NCI-H526 treated with DMSO at 0.1 percent for 48 hours (cell line): ENCODE results near the gene ZNF626.
"Not testable (repeated sequence)": the region's sequence is repeated elsewhere in the genome, so short reads cannot be mapped to it uniquely, and the experiment has no call there.

Source experiments
- DNase-seq: peaks from one replicate; lab custom pipeline; 2025; lab: John Stamatoyannopoulos, UW

ZNF626 gene

GRCh38 chr19:20661150-20661819, at the start of gene ZNF626:
ZNF626 (minus strand) TSS chr19:20661571; CDS start chr19:20661446, 125 bp downstream.
- no peak for DNase-seq

DNA sequence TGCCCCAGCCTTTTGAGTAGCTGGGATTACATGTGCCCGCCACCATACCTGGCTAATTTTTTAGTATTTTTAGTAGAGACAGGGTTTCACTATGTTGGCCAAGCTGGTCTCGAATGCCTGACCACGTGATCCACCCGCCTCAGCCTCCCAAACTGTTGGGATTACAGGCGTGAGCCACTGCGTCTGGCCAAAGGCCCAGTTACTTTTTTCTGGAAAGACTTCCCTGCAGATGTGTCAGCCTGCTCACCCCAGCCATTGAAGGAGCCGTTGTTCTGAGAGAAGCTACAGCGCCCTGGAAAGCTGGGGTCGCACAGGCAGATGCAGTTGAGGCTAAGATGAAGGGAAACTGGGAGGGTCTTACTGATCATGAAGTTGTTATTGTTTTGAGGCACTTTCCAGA, 7.9 kb upstream of the ZNF626 start:
- DNase-seq, result no peak

DNA sequence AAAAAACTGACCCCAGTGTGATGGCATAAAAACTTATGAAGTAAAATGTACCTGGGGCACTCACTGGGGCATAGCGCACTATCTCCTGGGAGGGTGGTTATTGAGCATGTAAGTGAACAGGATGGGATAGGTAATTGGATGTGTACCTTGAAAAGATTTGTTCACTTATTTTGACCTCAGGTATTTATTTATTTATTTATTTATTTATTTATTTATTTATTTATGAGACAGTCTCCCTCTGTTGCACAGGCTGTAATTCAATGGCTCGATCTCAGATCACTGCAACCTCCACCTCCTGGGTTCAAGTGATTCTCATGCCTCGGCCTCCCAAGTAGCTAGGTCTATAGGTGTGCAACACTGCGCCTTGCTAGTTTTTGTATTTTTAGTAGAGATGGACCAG, 5.9 kb upstream of the ZNF626 start:
- no peak for DNase-seq

DNA sequence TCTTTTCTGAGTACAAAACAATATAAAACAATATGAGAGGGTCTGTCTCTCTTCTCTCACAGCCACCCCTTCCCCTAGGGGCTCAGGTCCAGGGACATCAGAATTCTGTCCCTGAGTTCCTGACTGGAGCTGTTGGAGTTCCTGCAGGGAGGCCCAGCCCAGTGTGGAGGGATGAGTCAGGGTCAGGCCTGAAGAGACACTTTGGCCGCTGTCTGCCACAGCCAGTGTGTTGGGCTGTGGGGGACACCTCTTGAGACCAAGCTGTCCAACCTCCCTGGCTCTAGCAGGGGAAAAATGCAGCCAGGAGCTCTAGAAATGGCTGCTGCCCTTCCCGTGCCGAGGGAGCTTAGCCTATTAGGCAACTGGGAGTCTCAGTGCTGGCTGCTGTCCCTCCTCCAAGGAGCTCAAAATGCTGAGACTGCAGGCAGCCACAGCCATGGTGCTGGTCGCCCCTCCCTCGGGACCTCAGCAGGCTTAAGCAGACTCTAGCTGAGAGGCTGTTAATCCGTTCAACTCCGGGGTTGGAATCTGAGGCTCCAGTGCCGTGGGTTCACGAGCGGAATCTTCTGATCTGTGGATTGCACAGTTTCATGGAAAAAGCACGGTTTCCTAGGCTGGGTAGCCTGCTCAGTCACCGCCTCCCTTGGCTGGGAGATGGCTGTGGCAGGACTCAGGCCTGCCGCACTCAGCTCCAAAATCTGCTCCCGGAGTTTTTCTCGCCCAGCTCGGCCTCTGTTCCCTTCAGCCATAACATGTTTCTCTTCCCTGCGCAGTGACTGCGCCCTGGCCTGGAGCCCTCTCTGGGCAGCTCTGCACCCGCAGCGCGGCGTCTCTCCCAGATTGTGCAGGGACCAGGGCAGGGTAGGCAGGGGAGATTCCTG, 3.8 kb upstream of the ZNF626 start:
- no peak for DNase-seq

GRCh38 chr19:20664475-20664874, 3.1 kb upstream of the ZNF626 start:
- not testable (repeated sequence) for DNase-seq

DNA sequence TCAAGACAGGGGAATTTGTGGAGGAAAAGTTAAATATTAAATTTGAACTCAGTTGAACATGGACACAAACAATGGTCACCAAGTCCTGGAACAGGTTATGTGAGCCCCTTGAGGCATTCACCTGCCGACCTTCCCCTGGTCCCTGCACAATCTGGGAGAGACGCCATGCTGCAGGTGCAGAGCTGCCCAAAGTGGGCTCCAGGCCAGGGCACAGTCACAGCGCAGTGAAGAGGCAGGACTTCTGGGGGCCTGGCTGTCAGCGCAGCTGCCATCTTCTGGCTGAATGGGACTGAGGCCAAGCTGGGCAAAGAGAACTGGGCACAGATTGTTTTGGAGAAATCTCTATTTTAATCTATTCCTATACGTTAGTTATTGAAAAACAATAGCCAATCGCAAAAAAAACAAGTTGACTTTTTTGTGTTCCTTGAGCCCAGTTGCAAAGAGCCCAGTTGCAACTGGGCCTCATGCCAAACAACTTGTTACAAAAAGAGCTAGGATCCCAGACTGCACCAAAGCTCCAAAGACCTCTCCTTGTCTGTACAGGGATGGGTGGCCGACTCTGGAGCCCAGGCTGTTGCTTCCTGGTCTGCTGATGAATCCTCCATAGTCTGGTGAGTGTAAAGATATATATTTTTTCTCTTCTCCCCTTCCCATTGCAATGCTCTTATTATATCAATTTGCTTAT, 1.2 kb upstream of the ZNF626 start:
- DNase-seq, result no peak

DNA sequence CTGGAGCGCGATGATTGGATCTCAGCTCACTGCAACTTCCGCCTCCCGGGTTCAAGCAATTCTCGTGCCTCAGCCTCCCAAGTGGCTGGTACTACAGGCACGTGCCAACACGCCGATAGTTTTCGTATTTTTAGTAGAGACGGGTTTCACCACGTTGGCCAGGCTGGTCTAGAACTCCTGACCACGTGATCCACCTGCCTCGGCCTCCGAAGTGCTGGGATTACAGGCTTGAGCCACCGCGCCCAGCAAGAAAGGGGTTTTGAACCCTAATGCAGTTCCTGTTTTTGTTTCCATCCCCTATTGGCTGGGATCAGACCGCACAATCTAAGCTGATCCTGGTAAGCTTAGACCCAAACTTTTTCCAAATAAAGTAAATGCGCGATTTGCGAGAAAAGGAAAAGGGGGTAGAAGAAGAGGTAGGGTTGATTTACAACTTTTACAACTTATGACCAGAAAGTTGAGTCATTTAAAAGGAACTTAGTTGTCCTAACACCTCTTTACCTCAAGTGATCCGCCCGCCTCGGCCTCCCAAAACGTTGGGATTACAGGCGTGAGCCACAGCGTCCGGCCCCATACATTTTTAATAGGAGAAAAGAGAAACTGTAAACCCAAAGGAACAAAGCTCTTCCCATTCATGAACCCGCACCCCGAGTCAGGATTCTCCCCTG, 764 bp downstream of the ZNF626 start:
- no peak for DNase-seq

- no peak for DNase-seq
Measured at GRCh38 chr19:20640545-20640944, 20.8 kb downstream of the ZNF626 start.

- no peak for DNase-seq
Measured at GRCh38 chr19:20640023-20640422, 21.3 kb downstream of the ZNF626 start.

DNA sequence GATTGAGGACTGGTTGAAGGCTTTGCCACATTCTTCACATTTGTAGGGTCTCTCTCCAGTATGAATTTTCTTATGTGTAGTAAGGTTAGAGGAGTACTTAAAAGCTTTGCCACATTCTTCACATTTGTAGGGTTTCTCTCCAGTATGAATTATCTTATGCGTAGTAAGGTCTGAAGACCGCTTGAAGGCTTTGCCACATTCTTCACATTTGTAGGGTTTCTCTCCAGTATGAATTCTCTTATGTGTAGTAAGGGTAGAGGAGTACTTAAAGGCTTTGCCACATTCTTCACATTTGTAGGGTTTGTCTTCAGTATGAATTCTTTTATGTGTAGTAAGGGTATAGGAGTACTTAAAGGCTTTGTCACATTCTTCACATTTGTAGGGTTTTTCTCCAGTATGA, 36.8 kb downstream of the ZNF626 start:
- not testable (repeated sequence) for DNase-seq

- DNase-seq, result no peak
Measured at GRCh38 chr19:20616071-20616470, 45.3 kb downstream of the ZNF626 start.

- DNase-seq, result not testable (repeated sequence)
Measured at GRCh38 chr19:20614971-20615370, 46.4 kb downstream of the ZNF626 start.

- DNase-seq, result no peak
Measured at GRCh38 chr19:20612711-20613316, 48.6 kb downstream of the ZNF626 start.

DNA sequence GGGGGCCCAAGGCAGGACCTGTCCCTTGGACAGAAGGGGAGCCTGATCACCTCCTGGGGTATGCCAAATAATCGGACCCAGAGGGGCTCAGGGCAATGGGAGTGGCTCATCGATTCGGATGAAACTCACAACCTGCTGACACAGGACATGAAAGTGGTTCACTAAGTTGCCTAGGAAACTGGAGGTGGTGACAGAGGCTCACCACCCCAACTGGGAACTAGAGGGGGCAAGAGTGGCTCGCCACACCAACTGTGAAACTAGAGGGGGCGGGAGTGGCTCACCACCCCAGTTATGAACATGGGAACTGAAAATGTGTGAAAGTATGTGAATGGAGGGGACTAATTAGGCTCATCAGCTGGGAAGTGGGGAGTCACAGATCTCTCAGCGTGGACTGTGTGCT, 49.5 kb downstream of the ZNF626 start:
- DNase-seq, result no peak

DNA sequence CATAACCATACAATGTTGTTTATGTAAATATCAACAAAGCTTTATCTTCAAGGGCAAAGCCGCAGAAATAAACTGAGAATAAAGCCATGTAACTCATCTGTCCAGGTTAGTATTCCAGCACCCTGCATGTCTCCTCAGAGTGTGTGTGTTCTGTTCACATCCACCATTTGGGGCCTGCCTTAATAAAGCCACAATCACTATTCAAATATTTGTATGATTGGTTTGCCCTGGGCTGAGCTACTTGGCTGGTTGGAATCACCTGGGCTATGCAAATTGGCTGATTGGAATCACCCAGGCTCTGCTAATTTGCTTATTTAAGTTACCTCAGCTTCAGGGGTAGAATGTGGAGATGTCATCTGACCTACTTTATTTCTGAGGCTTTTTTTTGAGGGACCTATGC, 53.4 kb downstream of the ZNF626 start:
- DNase-seq, result peak; percentile 68
